Measurements from ENCODE around the gene B4GALNT4. TPM values are rescaled to one million over a fixed set of nuclear protein-coding genes. Genes with fewer than 3 reads are reported as not detected.

B4GALNT4 gene
- total and polyA plus RNA-seq, 2 of the 8 experiments (the other 6 are each of a cell fraction or from before 2014, with no cell fraction given) = 40.9 to 76.3 TPM

DNA sequence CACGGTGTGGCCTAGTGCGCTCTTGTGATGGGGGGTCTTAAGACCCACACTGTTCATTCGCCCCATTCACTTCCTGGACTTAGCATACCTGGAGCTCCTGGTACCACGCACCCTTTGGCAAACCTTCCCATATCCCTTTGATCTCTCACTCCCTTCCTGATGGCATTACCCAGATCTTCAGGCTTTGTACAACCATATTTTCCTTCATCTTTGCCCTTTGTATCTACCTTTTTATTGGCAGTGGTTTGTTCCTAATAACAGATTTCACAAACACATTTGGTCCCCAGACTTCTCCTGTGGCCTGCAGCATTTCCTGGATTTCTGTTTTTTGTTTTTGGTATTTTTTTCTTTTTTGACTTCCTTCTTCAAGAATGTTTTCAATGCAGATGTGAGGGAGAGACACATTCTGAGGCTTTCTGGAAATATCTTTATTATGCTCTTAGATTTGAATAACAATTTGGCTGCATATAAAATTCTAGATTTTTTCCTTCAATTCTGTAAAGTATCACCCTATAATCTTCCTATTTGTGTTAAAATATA is 32.6 kb upstream of the B4GALNT4 start:
- Histone ChIP-seq H2BK15ac (ENCODE audit: low read length) (peak overlapping the region; percentile 66; the same call in 1 of the 2 replicates), H3K23me2 (ENCODE audit: low read depth, low read length) (no peaks in the 10 kb centered on the region), H2AFZ (ENCODE audit: low read length) (peak overlapping the region; percentile 68), H3K18ac (ENCODE audit: extremely low read depth, low read length) (peak overlapping the region; percentile 76), H3K4me1 (replicated peaks in 1 of 4; ENCODE audit: control insufficient read depth in 3 of 4, insufficient read depth in 4 of 4, low read length in 3 of 4) (peaks cover 7 to 33% (median 26%) of the 10 kb centered on the region in 4 experiments), H3K27ac (ENCODE audit: low read depth, low read length) (no peak overlapping the region), H3K14ac (ENCODE audit: insufficient read length) (no peak overlapping the region), H2BK120ac (replicated peaks; ENCODE audit: low read depth, low read length) (peak overlapping the region; percentile 59), H3K23ac (ENCODE audit: insufficient read length) (no peak overlapping the region), H4K20me1 (replicated peaks in 1 of 2; ENCODE audit: control insufficient read depth in 1 of 2, insufficient read depth in 2 of 2, low read length in 2 of 2) (no peaks in the 10 kb centered on the region), H2AK5ac (ENCODE audit: low read depth, low read length) (peak overlapping the region; percentile 93; the same call in 1 of the 2 replicates), H3K9ac (replicated peaks in 1 of 4; ENCODE audit: extremely low read depth in 1 of 4, low read depth in 3 of 4, low read length in 3 of 4) (no peak overlapping the region), H3K4me3 (ENCODE audit: extremely low read depth in 1 of 4, insufficient read depth in 2 of 4, low read depth in 3 of 4, low read length in 4 of 4) (no peak overlapping the region), H2BK12ac (ENCODE audit: low read depth, low read length) (peak overlapping the region; percentile 98), H4K5ac (ENCODE audit: insufficient read length, low read depth, low read length) (no peak overlapping the region), H3K56ac (replicated peaks; ENCODE audit: insufficient read length, low read depth, low read length) (no peak overlapping the region), H2BK20ac (ENCODE audit: low read length) (peak overlapping the region; percentile 40), H3K79me1 (ENCODE audit: low read depth, low read length) (no peaks in the 10 kb centered on the region), H4K91ac (replicated peaks; ENCODE audit: insufficient read length, low read length) (peak overlapping the region; percentile 56), H2BK5ac (ENCODE audit: low read depth, low read length) (peak overlapping the region; percentile 85; the same call in 1 of the 2 replicates), H3K79me2 (ENCODE audit: control insufficient read depth in 1 of 2, insufficient read depth in 2 of 2, low read length in 2 of 2) (no peaks in the 10 kb centered on the region), H4K8ac (ENCODE audit: extremely low read depth, insufficient read depth, low read length) (no peak overlapping the region), H3K4ac (replicated peaks; ENCODE audit: insufficient read length, low read depth, low read length) (peak overlapping the region; percentile 28), H3K36me3 (ENCODE audit: control insufficient read depth in 2 of 4, insufficient read depth in 4 of 4, low read length in 3 of 4) (no peaks in the 10 kb centered on the region), H3K27me3 (replicated peaks in 1 of 4; ENCODE audit: control insufficient read depth in 3 of 4, extremely low read depth in 1 of 4, insufficient read depth in 3 of 4, low read length in 3 of 4) (no peaks in the 10 kb centered on the region), H3K9me3 (ENCODE audit: insufficient read depth in 2 of 2, low read depth in 1 of 2, low read length in 1 of 2) (peaks cover 6 to 8% of the 10 kb centered on the region in 2 experiments; a peak in 3 of 4 replicates), H3K4me2 (ENCODE audit: insufficient read depth in 1 of 2, low read depth in 2 of 2, low read length in 2 of 2) (no peak overlapping the region)
- TF ChIP-seq, protein P1, sequence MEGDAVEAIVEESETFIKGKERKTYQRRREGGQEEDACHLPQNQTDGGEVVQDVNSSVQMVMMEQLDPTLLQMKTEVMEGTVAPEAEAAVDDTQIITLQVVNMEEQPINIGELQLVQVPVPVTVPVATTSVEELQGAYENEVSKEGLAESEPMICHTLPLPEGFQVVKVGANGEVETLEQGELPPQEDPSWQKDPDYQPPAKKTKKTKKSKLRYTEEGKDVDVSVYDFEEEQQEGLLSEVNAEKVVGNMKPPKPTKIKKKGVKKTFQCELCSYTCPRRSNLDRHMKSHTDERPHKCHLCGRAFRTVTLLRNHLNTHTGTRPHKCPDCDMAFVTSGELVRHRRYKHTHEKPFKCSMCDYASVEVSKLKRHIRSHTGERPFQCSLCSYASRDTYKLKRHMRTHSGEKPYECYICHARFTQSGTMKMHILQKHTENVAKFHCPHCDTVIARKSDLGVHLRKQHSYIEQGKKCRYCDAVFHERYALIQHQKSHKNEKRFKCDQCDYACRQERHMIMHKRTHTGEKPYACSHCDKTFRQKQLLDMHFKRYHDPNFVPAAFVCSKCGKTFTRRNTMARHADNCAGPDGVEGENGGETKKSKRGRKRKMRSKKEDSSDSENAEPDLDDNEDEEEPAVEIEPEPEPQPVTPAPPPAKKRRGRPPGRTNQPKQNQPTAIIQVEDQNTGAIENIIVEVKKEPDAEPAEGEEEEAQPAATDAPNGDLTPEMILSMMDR (IDR thresholded peaks at IDR 0.05; ENCODE audit: control extremely low read depth in 1 of 3, insufficient read depth in 1 of 3, low read depth in 1 of 3, low read length in 3 of 3) = no peak
- TF ChIP-seq CHD1 (IDR thresholded peaks at IDR 0.05; ENCODE audit: low read depth, low read length) (no peak), KDM4A (IDR thresholded peaks at IDR 0.05; ENCODE audit: low read depth, low read length, severe bottlenecking) (no peak), HDAC6 (IDR thresholded peaks at IDR 0.05; ENCODE audit: low read depth, low read length) (no peak)
- ChIA-PET POLR2A (ENCODE audit: partially characterized antibody) (interaction anchor here (1.2 to 1.4 kb wide), 2 partner anchors 9 to 32 kb away, joined by 3 to 4 read pairs; no protein-coding TSS in a partner anchor), CTCF (ENCODE audit: partially characterized antibody) (interaction anchor here (0.6 to 5.6 kb wide), 5 partner anchors 15 to 87 kb away, joined by 3 to 22 read pairs (median 3); no protein-coding TSS in a partner anchor)
- WGBS, 2 experiments (ENCODE audit: extremely low coverage in 1 of 2, insufficient coverage in 1 of 2, insufficient read length in 1 of 2, insufficient replicate concordance in 2 of 2, low coverage in 1 of 2, low lambda C conversion rate in 2 of 2, missing lambda C conversion rate in 1 of 2) = 86% methylated on average over 4 of the region's 4 CpGs; no CpG with 5 or more reads in 1 of the 2 experiments
- no peak for DNase-seq (ENCODE audit: low read depth in 1 of 2, low spot score in 2 of 2)
- FAIRE-seq = no peak

Data from H1 (cell line).